Activated naive CD8-positive, alpha-beta T cell treated with anti-CD3 and anti-CD28 coated beads, Interleukin-2, amount 50 U/mL, for 24 hours (primary cell): ENCODE data around the gene CCT2.
"Not testable (repeated sequence)": the region's sequence is repeated elsewhere in the genome, so short reads cannot be mapped to it uniquely, and the experiment has no call there.

Source experiments
- ATAC-seq: fragments of 150-1000 bp; cut with Tn5 transposase; one replicate; pipeline ENCODE4 v1.10.0; 2021
- DNase-seq: peaks from one replicate; pipeline ENCODE4 v3.0.0; 2021
- H3K27ac Mint-ChIP-seq: one replicate; pipeline ENCODE4 v1.8.0; 2021; ENCODE audit warnings: mild to moderate bottlenecking, mixed read lengths
- H3K27me3 Mint-ChIP-seq: one replicate; pipeline ENCODE4 v1.8.0; 2021; ENCODE audit warnings: mixed read lengths
- H3K36me3 Mint-ChIP-seq: one replicate; pipeline ENCODE4 v1.8.0; 2021; ENCODE audit warnings: low read depth, mixed read lengths
- H3K4me1 Mint-ChIP-seq: one replicate; pipeline ENCODE4 v1.8.0; 2021; ENCODE audit warnings: mixed read lengths
- H3K4me3 Mint-ChIP-seq: one replicate; pipeline ENCODE4 v1.8.0; 2021; ENCODE audit warnings: mild to moderate bottlenecking, moderate library complexity, mixed read lengths
- H3K9me3 Mint-ChIP-seq: one replicate; pipeline ENCODE4 v1.8.0; 2021; ENCODE audit warnings: mixed read lengths

Gene CCT2

GRCh38 chr12:69570545-69571399 lies 14.5 kb upstream of the CCT2 start:
- ATAC-seq (peak; percentile 80), DNase-seq (peak; percentile 53)
- Mint-ChIP-seq H3K36me3 (peaks cover 24% of the 10 kb centered on the region), H3K27me3 (no peaks in the 10 kb centered on the region), H3K4me1 (peaks cover 3% of the 10 kb centered on the region), H3K9me3 (no peaks in the 10 kb centered on the region), H3K27ac (no peak overlapping the region), H3K4me3 (no peak overlapping the region)

- H3K9me3 Mint-ChIP-seq, result no peaks in the 10 kb centered on the region
- no peak for DNase-seq
- no peak for ATAC-seq
- peaks cover 9% of the 10 kb centered on the region for H3K4me1 Mint-ChIP-seq
- H3K36me3 Mint-ChIP-seq, result peaks cover 22% of the 10 kb centered on the region
- H3K4me3 Mint-ChIP-seq, result no peak overlapping the region
- H3K27ac Mint-ChIP-seq, result no peak overlapping the region
- H3K27me3 Mint-ChIP-seq, result no peaks in the 10 kb centered on the region
These were observed 9.9 kb upstream of the CCT2 start for GRCh38 chr12:69575346-69575745.

- ATAC-seq (no peak), DNase-seq (no peak)
- Mint-ChIP-seq H3K27ac (no peak overlapping the region), H3K4me1 (peaks cover 9% of the 10 kb centered on the region), H3K36me3 (peaks cover 12% of the 10 kb centered on the region), H3K27me3 (no peaks in the 10 kb centered on the region), H3K4me3 (no peak overlapping the region), H3K9me3 (no peaks in the 10 kb centered on the region)
These were observed 7.0 kb upstream of the CCT2 start for GRCh38 chr12:69578283-69578682.

- DNase-seq, result no peak
- ATAC-seq, result no peak
- no peak overlapping the region for H3K27ac Mint-ChIP-seq
- H3K27me3 Mint-ChIP-seq, result no peaks in the 10 kb centered on the region
- H3K4me3 Mint-ChIP-seq, result no peak overlapping the region
- no peaks in the 10 kb centered on the region for H3K9me3 Mint-ChIP-seq
- H3K36me3 Mint-ChIP-seq, result peaks cover 9% of the 10 kb centered on the region
- peaks cover 9% of the 10 kb centered on the region for H3K4me1 Mint-ChIP-seq
These were observed 6.2 kb upstream of the CCT2 start for GRCh38 chr12:69579029-69579428.

GRCh38 chr12:69580074-69580473 lies 5.2 kb upstream of the CCT2 start:
- no peak for ATAC-seq
- Mint-ChIP-seq H3K4me3 (no peak overlapping the region), H3K27ac (no peak overlapping the region), H3K36me3 (no peaks in the 10 kb centered on the region), H3K9me3 (no peaks in the 10 kb centered on the region), H3K4me1 (peaks cover 15% of the 10 kb centered on the region), H3K27me3 (no peaks in the 10 kb centered on the region)
- no peak for DNase-seq

GRCh38 chr12:69583203-69583602 lies 2.1 kb upstream of the CCT2 start:
- no peaks in the 10 kb centered on the region for H3K9me3 Mint-ChIP-seq
- H3K27me3 Mint-ChIP-seq, result no peaks in the 10 kb centered on the region
- H3K27ac Mint-ChIP-seq, result no peak overlapping the region
- H3K4me3 Mint-ChIP-seq, result no peak overlapping the region
- ATAC-seq, result no peak
- H3K4me1 Mint-ChIP-seq, result peaks cover 27% of the 10 kb centered on the region
- no peak for DNase-seq
- H3K36me3 Mint-ChIP-seq, result peaks cover 19% of the 10 kb centered on the region

- DNase-seq, result no peak
- Mint-ChIP-seq H3K36me3 (peaks cover 60% of the 10 kb centered on the region), H3K4me1 (peaks cover 51% of the 10 kb centered on the region), H3K9me3 (no peaks in the 10 kb centered on the region), H3K27ac (peak overlapping the region; percentile 22), H3K4me3 (no peak overlapping the region), H3K27me3 (no peaks in the 10 kb centered on the region)
- no peak for ATAC-seq
These were observed 3.3 kb downstream of the CCT2 start for GRCh38 chr12:69588527-69588926.

GRCh38 chr12:69589082-69589481 lies 3.8 kb downstream of the CCT2 start:
- H3K27ac Mint-ChIP-seq, result no peak overlapping the region
- peaks cover 53% of the 10 kb centered on the region for H3K4me1 Mint-ChIP-seq
- H3K36me3 Mint-ChIP-seq, result peaks cover 65% of the 10 kb centered on the region
- DNase-seq (no peak), ATAC-seq (no peak)
- no peaks in the 10 kb centered on the region for H3K9me3 Mint-ChIP-seq
- no peaks in the 10 kb centered on the region for H3K27me3 Mint-ChIP-seq
- H3K4me3 Mint-ChIP-seq, result no peak overlapping the region

- H3K36me3 Mint-ChIP-seq, result peaks cover 72% of the 10 kb centered on the region
- DNase-seq, result no peak
- H3K9me3 Mint-ChIP-seq, result no peaks in the 10 kb centered on the region
- ATAC-seq, result no peak
- H3K27ac Mint-ChIP-seq, result no peak overlapping the region
- peaks cover 12% of the 10 kb centered on the region for H3K4me1 Mint-ChIP-seq
- H3K4me3 Mint-ChIP-seq, result no peak overlapping the region
- no peaks in the 10 kb centered on the region for H3K27me3 Mint-ChIP-seq
These were observed 10.4 kb downstream of the CCT2 start for GRCh38 chr12:69595689-69596088.

GRCh38 chr12:69598174-69598753 lies 13.0 kb downstream of the CCT2 start:
- DNase-seq, result no peak
- ATAC-seq, result no peak
- H3K4me1 Mint-ChIP-seq, result peaks cover 4% of the 10 kb centered on the region
- no peaks in the 10 kb centered on the region for H3K27me3 Mint-ChIP-seq
- H3K4me3 Mint-ChIP-seq, result no peak overlapping the region
- H3K9me3 Mint-ChIP-seq, result no peaks in the 10 kb centered on the region
- peaks cover 78% of the 10 kb centered on the region for H3K36me3 Mint-ChIP-seq
- H3K27ac Mint-ChIP-seq, result no peak overlapping the region

GRCh38 chr12:69600804-69601203 lies 15.5 kb downstream of the CCT2 start:
- no peaks in the 10 kb centered on the region for H3K4me1 Mint-ChIP-seq
- no peak overlapping the region for H3K27ac Mint-ChIP-seq
- ATAC-seq, result no peak
- DNase-seq, result no peak
- no peaks in the 10 kb centered on the region for H3K27me3 Mint-ChIP-seq
- H3K36me3 Mint-ChIP-seq, result peaks cover 66% of the 10 kb centered on the region
- no peaks in the 10 kb centered on the region for H3K9me3 Mint-ChIP-seq
- H3K4me3 Mint-ChIP-seq, result no peak overlapping the region

GRCh38 chr12:69601962-69602685 lies 16.9 kb downstream of the CCT2 start:
- peaks cover 57% of the 10 kb centered on the region for H3K36me3 Mint-ChIP-seq
- ATAC-seq (no peak), DNase-seq (no peak)
- no peaks in the 10 kb centered on the region for H3K27me3 Mint-ChIP-seq
- H3K4me1 Mint-ChIP-seq, result no peaks in the 10 kb centered on the region
- H3K9me3 Mint-ChIP-seq, result no peaks in the 10 kb centered on the region
- H3K4me3 Mint-ChIP-seq, result no peak overlapping the region
- H3K27ac Mint-ChIP-seq, result no peak overlapping the region

GRCh38 chr12:69602954-69603353 lies 17.7 kb downstream of the CCT2 start:
- Mint-ChIP-seq H3K4me1 (no peaks in the 10 kb centered on the region), H3K27me3 (no peaks in the 10 kb centered on the region), H3K9me3 (no peaks in the 10 kb centered on the region), H3K27ac (no peak overlapping the region), H3K36me3 (peaks cover 49% of the 10 kb centered on the region), H3K4me3 (no peak overlapping the region)
- no peak for ATAC-seq
- DNase-seq, result no peak

GRCh38 chr12:69603556-69603955 lies 18.3 kb downstream of the CCT2 start:
- not testable (repeated sequence) for ATAC-seq, H3K27ac Mint-ChIP-seq, H3K4me3 Mint-ChIP-seq, H3K9me3 Mint-ChIP-seq, H3K27me3 Mint-ChIP-seq, DNase-seq, H3K4me1 Mint-ChIP-seq
- peaks cover 44% of the 10 kb centered on the region for H3K36me3 Mint-ChIP-seq

- peaks cover 39% of the 10 kb centered on the region for H3K36me3 Mint-ChIP-seq
- not testable (repeated sequence) for H3K4me3 Mint-ChIP-seq, H3K27ac Mint-ChIP-seq, H3K4me1 Mint-ChIP-seq, DNase-seq, H3K27me3 Mint-ChIP-seq, ATAC-seq, H3K9me3 Mint-ChIP-seq
These were observed 19.0 kb downstream of the CCT2 start for GRCh38 chr12:69604275-69604674.
